ENCODE measurements around the gene SYNGR2. TPM values are rescaled to one million over a fixed set of nuclear protein-coding genes. Genes with fewer than 3 reads are reported as not detected.

SYNGR2 gene
- total and polyA plus RNA-seq, 2 of the 8 experiments (the other 6 are each of a cell fraction or from before 2014, with no cell fraction given) = 50.0 to 139 TPM

DNA sequence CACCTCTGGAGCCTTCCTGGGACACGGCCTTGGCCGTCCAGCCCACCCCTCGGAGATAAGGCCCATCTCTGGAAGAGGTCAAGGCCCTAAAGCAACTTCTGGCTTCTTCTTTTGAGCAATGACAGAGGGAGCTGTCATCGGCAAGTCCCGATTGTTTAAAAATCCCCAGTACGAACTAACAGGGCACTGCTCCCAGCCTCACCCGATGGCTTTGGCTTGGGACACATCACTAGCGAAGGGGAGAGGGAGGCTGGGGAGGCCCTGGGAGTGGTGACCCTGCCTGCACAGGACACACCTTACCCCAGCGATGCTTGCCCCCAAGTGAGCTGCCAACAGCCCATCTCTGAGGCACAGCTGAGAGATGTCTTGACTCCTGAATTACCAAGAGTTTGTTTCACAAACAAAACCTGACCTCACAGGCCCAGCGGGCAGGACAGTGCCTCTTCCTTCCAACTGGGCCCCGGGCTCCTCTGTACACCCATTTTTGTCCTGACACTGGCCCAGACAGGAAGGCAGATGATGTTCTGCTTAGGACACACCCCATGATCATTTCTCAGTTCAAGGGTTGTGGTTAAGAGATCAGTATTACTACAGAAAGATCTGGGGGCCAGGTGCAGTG is 4.8 kb downstream of the SYNGR2 start (continued):
- TF ChIP-seq BACH1 (IDR thresholded peaks at IDR 0.05; ENCODE audit: low read length) (no peak), CHD1 (IDR thresholded peaks at IDR 0.05; ENCODE audit: low read depth, low read length) (no peak), HDAC6 (IDR thresholded peaks at IDR 0.05; ENCODE audit: low read depth, low read length) (no peak)

All from H1 (cell line).